K562 (cell line): ENCODE data around the gene USP32. TPM values are rescaled to one million over a fixed set of nuclear protein-coding genes. Genes with fewer than 3 reads are reported as not detected.

Experiments used
- ATAC-seq: fragments of 200-7000 bp; cut with Tn5 transposase; 3 replicates; pipeline ENCODE4 v1.9.1; 2020; ENCODE audit warnings: moderate library complexity
- BruUV-seq: library from RNA; stranded (reverse); fragments of 400-500 nt; replicated peaks from 2 replicates; lab custom pipeline; 2021; lab: Mats Ljungman, UMichigan
- CTCF ChIA-PET: fragments of 300-600 bp; formaldehyde crosslinking; extraction: SDS; loops from one replicate; lab custom pipeline; 2021; ENCODE audit warnings: low intra/inter-chr PET ratio; lab: Yijun Ruan, JAX
- POLR2A ChIA-PET: fragments of 300-600, 350-650 bp; sonication (Branson Sonifier 250); formaldehyde crosslinking; extraction: SDS; loops from one replicate; lab custom pipeline; 2021; ENCODE audit warnings: antibody characterized with exemption, inconsistent platforms; lab: Yijun Ruan, JAX
- DNase-seq, 4 experiments: peaks; one replicate each; pipeline versions ENCODE4 v3.0.0 to v3.0.0-alpha.2; 2011 to 2018; ENCODE audit warnings: low spot score in 3 of 4, mixed read lengths in 3 of 4; ENCODE audit errors: extremely low read depth in 1 of 4
- FAIRE-seq: peaks from 2 replicates; lab custom pipeline; 2011; peaks lifted over from hg19 to GRCh38; lab: Jason Lieb, UNC
- H2AFZ ChIP-seq: 2 replicates; pipeline ENCODE4 v1.6.0; 2011; ENCODE audit warnings: low read depth, low read length, control low read depth, inconsistent platforms
- H3K27ac ChIP-seq: fragments of 200-600 bp; 3 replicates; pipeline ENCODE4 v1.8.0; 2011; ENCODE audit warnings: low read depth, mild to moderate bottlenecking, control low read depth, inconsistent platforms, low read length, moderate library complexity, mixed read lengths; ENCODE audit errors: extremely low read depth
- H3K27me3 ChIP-seq, 2 experiments: fragments of 300-600 bp in 1 of 2; 2 replicates in 1 of 2; 3 replicates in 1 of 2; pipeline versions ENCODE4 v1.6.0 to v1.8.0; 2011; ENCODE audit warnings: inconsistent platforms in 2 of 2, low read length in 2 of 2, mild to moderate bottlenecking in 1 of 2, mixed read lengths in 1 of 2, moderate library complexity in 1 of 2; ENCODE audit not compliant: control insufficient read depth in 2 of 2, insufficient read depth in 2 of 2
- H3K36me3 ChIP-seq: fragments of 300-600 bp; 3 replicates; pipeline ENCODE4 v1.8.0; 2011; ENCODE audit warnings: mild to moderate bottlenecking, low read length, inconsistent platforms; ENCODE audit not compliant: control insufficient read depth, insufficient read depth
- H3K4me1 ChIP-seq, 2 experiments: fragments of 200-600 bp in 1 of 2; replicated peaks in 1 of 2; 2 replicates in 1 of 2; 3 replicates in 1 of 2; pipeline versions ENCODE4 v1.5.1 to v1.8.0; 2011; ENCODE audit warnings: inconsistent platforms in 2 of 2, low read length in 2 of 2, mild to moderate bottlenecking in 1 of 2, mixed read lengths in 1 of 2, moderate library complexity in 1 of 2; ENCODE audit not compliant: control insufficient read depth in 2 of 2, insufficient read depth in 2 of 2
- H3K4me2 ChIP-seq: 2 replicates; pipeline ENCODE4 v1.6.1; 2011; ENCODE audit warnings: low read length, control low read depth, inconsistent platforms, mixed read lengths; ENCODE audit not compliant: insufficient read depth
- H3K4me3 ChIP-seq: fragments of 200-600 bp; sonication (generic), shearing (Covaris generic); 2 replicates; pipeline ENCODE4 v1.5.1; 2016; ENCODE audit warnings: control low read depth, inconsistent platforms
- H3K79me2 ChIP-seq: fragments of 200-600 bp; 3 replicates; pipeline ENCODE4 v1.8.0; 2011; ENCODE audit warnings: low read length, inconsistent platforms; ENCODE audit not compliant: control insufficient read depth, insufficient read depth
- H3K9ac ChIP-seq, 2 experiments: 2 replicates each; pipeline versions ENCODE4 v1.6.0 to v1.6.1; 2011; ENCODE audit warnings: low read depth in 2 of 2, low read length in 2 of 2, control low read depth in 1 of 2, inconsistent platforms in 1 of 2, mild to moderate bottlenecking in 1 of 2, mixed read lengths in 1 of 2; ENCODE audit not compliant: insufficient read depth in 1 of 2
- H3K9me1 ChIP-seq: one replicate; pipeline ENCODE4 v1.6.0; 2011; ENCODE audit warnings: inconsistent platforms, mild to moderate bottlenecking, low read length, moderate library complexity; ENCODE audit not compliant: control insufficient read depth, insufficient read depth
- H3K9me3 ChIP-seq: replicated peaks from 2 replicates; pipeline ENCODE4 v1.5.1; 2011; ENCODE audit warnings: low read depth, low read length, inconsistent platforms; ENCODE audit not compliant: control insufficient read depth, insufficient read depth
- H4K20me1 ChIP-seq: replicated peaks from 2 replicates; pipeline ENCODE4 v1.6.1; 2011; ENCODE audit warnings: low read length, inconsistent platforms, mixed read lengths; ENCODE audit not compliant: control insufficient read depth, insufficient read depth
- NCOA4 ChIP-seq: fragments of 450-650 bp; IDR thresholded peaks from 2 replicates; pipeline ENCODE4 v1.6.1; 2018; ENCODE audit warnings: mild to moderate bottlenecking; ENCODE audit not compliant: partially characterized antibody
- NEUROD1 ChIP-seq: fragments of 150-350 bp; IDR thresholded peaks from 2 replicates; pipeline ENCODE4 v1.6.1; 2014; ENCODE audit warnings: borderline replicate concordance, low read length, low read depth; ENCODE audit not compliant: partially characterized antibody
- PTBP1 ChIP-seq: fragments of 200-400 bp; formaldehyde crosslinking; IDR thresholded peaks from 2 replicates; pipeline ENCODE4 v1.6.1; 2017; ENCODE audit warnings: low read depth, low read length
- ZNF253 ChIP-seq: fragments of 250-450 bp; sonication (Bioruptor Pico); conservative IDR thresholded peaks from 2 replicates; pipeline ENCODE4 v1.6.1; 2021; ENCODE audit warnings: mild to moderate bottlenecking
- ZNF354B ChIP-seq: fragments of 250-450 bp; sonication (Bioruptor Pico); IDR thresholded peaks from 2 replicates; pipeline ENCODE4 v1.4.0; 2020
- WGBS: fragments of 100-300 bp; shearing (Covaris generic); methylation state at CpG from one replicate; pipeline ENCODE4 v1.1.6; 2016; ENCODE audit warnings: low coverage, mixed read lengths; ENCODE audit not compliant: insufficient coverage; ENCODE audit errors: missing lambda C conversion rate; 5-methylcytosine and 5-hydroxymethylcytosine counted together
- in situ Hi-C: fragments of 300-500 bp; cut with MboI; formaldehyde crosslinking; loops from 4 replicates; pipeline ENCODE4 v1.15.0; 2018; ENCODE audit warnings: inconsistent platforms, mixed read lengths
- intact Hi-C: fragments of 100-400 bp; cut with micrococcal nuclease; formaldehyde crosslinking; loops from 2 replicates; pipeline ENCODE4 v1.14.2; 2022
- polyA plus RNA-seq, 8 experiments: library from polyadenylated mRNA; depleted of rRNA in 4 of 8; stranded (reverse) in 5 of 8; unstranded in 3 of 8; fragments of >200 nt; fragmentation: Nextera tagmentation in 2 of 8; fragmentation: Illumina TruSeq in 1 of 8; extraction: Ambion mirVana in 2 of 8; extraction: Trizol in 1 of 8; gene quantifications; 2 replicates each; pipeline versions ENCODE4 v1.2.1 to v1.2.3, GENCODE V29; 2011 to 2014; ENCODE audit warnings: inconsistent platforms in 1 of 8, missing spikeins in 1 of 8
- total RNA-seq, 7 experiments: library from RNA; depleted of rRNA in 6 of 7; stranded (reverse); fragments of >200 nt in 6 of 7; fragmentation: Illumina TruSeq in 2 of 7; extraction: Trizol in 2 of 7; gene quantifications; 2 replicates each; pipeline versions ENCODE4 v1.2.1 to v1.2.3, GENCODE V29; 2011 to 2021; ENCODE audit warnings: low replicate concordance in 1 of 7
- TF ChIP-seq, protein P1 (sequence below), 3 experiments: fragments of 200-800 bp in 1 of 3; fragments of 250-450 bp in 1 of 3; fragments of 450-650 bp in 1 of 3; sonication (Bioruptor Pico) in 1 of 3; sonication (Bioruptor generic) in 1 of 3; formaldehyde crosslinking in 1 of 3; IDR thresholded peaks; 2 replicates each; pipeline versions ENCODE4 v1.6.1 to v1.8.0; 2016 to 2022; ENCODE audit warnings: mild to moderate bottlenecking in 2 of 3, missing genetic modification characterization in 2 of 3, missing compliant biosample characterization in 1 of 3, moderate library complexity in 1 of 3
- TF ChIP-seq, protein P2 (sequence below): fragments of 450-650 bp; IDR thresholded peaks from 2 replicates; pipeline ENCODE4 v1.7.1; 2018; ENCODE audit warnings: mild to moderate bottlenecking, low read depth; ENCODE audit not compliant: partially characterized antibody

USP32 gene
- total and polyA plus RNA-seq, 9 of the 15 experiments (the other 6 are each of a cell fraction or from before 2014, with no cell fraction given): 18.0 to 69.3 (median 47.1) TPM

DNA sequence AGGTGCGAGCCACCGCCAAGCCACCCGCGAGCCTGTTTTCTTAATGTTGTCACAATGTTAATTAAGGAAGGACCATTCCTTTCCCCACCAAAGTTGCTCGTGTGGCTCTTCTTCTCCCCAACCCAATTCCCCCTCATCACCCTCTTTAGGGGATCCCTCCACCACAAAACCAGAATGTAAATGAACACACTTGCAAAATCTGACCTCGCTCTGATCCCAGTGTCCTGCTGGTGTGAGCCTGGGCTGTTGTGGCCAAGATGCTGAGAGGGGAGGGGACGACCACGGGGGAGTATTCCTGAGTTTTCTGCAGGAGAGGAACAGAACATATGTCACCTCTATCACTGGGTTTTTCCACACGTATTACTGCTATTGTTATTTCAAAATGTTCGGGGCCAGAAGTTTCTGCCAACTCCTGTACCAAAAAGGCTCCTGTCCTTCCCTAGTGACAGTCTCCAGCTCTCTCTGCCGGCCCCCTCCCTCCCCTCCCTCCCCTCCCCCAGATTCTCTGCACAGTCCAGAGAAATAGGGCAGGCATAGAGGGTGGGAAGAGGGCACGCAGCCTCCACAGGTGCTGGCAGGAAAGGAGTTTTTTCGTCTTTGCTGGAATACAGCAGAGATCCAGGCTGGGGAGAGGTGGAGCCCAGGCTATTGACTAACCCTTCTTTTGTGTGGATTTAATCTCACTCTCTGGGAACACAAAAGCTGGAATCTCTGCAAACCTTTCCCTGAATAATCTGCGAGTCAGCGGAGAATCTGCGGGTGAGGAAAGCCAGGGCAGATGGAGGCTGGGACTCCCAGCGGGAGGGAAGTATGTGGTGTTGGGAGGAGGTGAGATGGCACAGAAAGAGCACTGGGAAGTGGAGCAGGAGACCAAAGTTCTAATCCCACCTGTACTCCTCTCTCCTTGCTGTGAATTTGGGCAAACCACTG is 246.7 kb downstream of the USP32 start:
- H4K20me1 ChIP-seq: peaks cover 12% of the 10 kb centered on the region; the same call in 1 of the 2 replicates
- H3K4me2 ChIP-seq: no peak overlapping the region
- WGBS: 3% methylated on average over 15 of the region's 17 CpGs
- H3K4me3 ChIP-seq: no peak overlapping the region
- DNase-seq: no peak
- in situ Hi-C loops (loop anchor here (10.0 kb wide), 1 partner anchor 280 kb away; the partner anchor contains the start of gene CHCT1), intact Hi-C loops (loop anchor here (10.0 kb wide), 1 partner anchor 490 kb away; no protein-coding TSS in a partner anchor)
- BruUV-seq: no TSS peak
- H3K9me3 ChIP-seq: no peaks in the 10 kb centered on the region
- peaks cover 3% of the 10 kb centered on the region for H3K9me1 ChIP-seq
- no peak for FAIRE-seq
- peaks cover 0 to 27% of the 10 kb centered on the region in 2 experiments; a peak in 3 of 5 replicates for H3K4me1 ChIP-seq
- H2AFZ ChIP-seq: no peak overlapping the region
- H3K27ac ChIP-seq: no peak overlapping the region
- H3K79me2 ChIP-seq: no peaks in the 10 kb centered on the region
- H3K36me3 ChIP-seq: no peaks in the 10 kb centered on the region
- H3K9ac ChIP-seq: no peak overlapping the region
- TF ChIP-seq PTBP1: no peak
- TF ChIP-seq NCOA4: no peak
- TF ChIP-seq NEUROD1: no peak
- TF ChIP-seq, protein P1, sequence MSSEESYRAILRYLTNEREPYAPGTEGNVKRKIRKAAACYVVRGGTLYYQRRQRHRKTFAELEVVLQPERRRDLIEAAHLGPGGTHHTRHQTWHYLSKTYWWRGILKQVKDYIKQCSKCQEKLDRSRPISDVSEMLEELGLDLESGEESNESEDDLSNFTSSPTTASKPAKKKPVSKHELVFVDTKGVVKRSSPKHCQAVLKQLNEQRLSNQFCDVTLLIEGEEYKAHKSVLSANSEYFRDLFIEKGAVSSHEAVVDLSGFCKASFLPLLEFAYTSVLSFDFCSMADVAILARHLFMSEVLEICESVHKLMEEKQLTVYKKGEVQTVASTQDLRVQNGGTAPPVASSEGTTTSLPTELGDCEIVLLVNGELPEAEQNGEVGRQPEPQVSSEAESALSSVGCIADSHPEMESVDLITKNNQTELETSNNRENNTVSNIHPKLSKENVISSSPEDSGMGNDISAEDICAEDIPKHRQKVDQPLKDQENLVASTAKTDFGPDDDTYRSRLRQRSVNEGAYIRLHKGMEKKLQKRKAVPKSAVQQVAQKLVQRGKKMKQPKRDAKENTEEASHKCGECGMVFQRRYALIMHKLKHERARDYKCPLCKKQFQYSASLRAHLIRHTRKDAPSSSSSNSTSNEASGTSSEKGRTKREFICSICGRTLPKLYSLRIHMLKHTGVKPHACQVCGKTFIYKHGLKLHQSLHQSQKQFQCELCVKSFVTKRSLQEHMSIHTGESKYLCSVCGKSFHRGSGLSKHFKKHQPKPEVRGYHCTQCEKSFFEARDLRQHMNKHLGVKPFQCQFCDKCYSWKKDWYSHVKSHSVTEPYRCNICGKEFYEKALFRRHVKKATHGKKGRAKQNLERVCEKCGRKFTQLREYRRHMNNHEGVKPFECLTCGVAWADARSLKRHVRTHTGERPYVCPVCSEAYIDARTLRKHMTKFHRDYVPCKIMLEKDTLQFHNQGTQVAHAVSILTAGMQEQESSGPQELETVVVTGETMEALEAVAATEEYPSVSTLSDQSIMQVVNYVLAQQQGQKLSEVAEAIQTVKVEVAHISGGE (CRISPR knock-in tag; IDR thresholded peaks at IDR 0.05): peak in 1 of 3 experiments; percentile 59; a peak in 2 of 6 replicates
- TF ChIP-seq, protein P2, sequence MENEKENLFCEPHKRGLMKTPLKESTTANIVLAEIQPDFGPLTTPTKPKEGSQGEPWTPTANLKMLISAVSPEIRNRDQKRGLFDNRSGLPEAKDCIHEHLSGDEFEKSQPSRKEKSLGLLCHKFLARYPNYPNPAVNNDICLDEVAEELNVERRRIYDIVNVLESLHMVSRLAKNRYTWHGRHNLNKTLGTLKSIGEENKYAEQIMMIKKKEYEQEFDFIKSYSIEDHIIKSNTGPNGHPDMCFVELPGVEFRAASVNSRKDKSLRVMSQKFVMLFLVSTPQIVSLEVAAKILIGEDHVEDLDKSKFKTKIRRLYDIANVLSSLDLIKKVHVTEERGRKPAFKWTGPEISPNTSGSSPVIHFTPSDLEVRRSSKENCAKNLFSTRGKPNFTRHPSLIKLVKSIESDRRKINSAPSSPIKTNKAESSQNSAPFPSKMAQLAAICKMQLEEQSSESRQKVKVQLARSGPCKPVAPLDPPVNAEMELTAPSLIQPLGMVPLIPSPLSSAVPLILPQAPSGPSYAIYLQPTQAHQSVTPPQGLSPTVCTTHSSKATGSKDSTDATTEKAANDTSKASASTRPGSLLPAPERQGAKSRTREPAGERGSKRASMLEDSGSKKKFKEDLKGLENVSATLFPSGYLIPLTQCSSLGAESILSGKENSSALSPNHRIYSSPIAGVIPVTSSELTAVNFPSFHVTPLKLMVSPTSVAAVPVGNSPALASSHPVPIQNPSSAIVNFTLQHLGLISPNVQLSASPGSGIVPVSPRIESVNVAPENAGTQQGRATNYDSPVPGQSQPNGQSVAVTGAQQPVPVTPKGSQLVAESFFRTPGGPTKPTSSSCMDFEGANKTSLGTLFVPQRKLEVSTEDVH: no peak
- TF ChIP-seq ZNF354B: no peak
- no peak for TF ChIP-seq ZNF253 (CRISPR knock-in tag)
- ChIA-PET POLR2A (interaction anchor here (1.6 kb wide), 1 partner anchor 11 kb away, joined by 3 read pairs; no protein-coding TSS in a partner anchor), CTCF (no interaction called here)
- peaks cover 37 to 67% of the 10 kb centered on the region in 2 experiments; a peak in 4 of 5 replicates for H3K27me3 ChIP-seq
- ATAC-seq: no peak
